Stomach (tissue), 9 donors: Measurements from ENCODE around the gene ZNF423. TPM values are rescaled to one million over a fixed set of nuclear protein-coding genes. Genes with fewer than 3 reads are reported as not detected.

ENCODE experiments used
- DNase-seq, 2 donors: peaks; one replicate each; pipeline versions ENCODE4 v3.0.0 to v3.0.0-alpha.2; 2013 to 2019
- H3K27ac ChIP-seq, 5 donors: fragments of 200-600 bp in 4 of 5; sonication (generic) in 4 of 5; one replicate each; pipeline ENCODE4 v1.5.1; 2013 to 2019; ENCODE audit warnings: mild to moderate bottlenecking in 1 of 5, moderate library complexity in 1 of 5
- H3K27me3 ChIP-seq, 3 donors: fragments of 200-600 bp; sonication (generic); one replicate each; pipeline ENCODE4 v1.5.1; 2017 to 2019; ENCODE audit warnings: mixed run types in 1 of 3
- H3K36me3 ChIP-seq, 4 donors: fragments of 200-600 bp; sonication (generic); 1 replicate in 3 of 4; 2 replicates in 1 of 4; pipeline ENCODE4 v1.5.1; 2016 to 2019
- H3K4me1 ChIP-seq, 4 donors: fragments of 200-600 bp; sonication (generic); one replicate each; pipeline ENCODE4 v1.5.1; 2016 to 2019
- H3K4me3 ChIP-seq, 4 donors: fragments of 200-600 bp; sonication (generic) in 3 of 4; one replicate each; pipeline ENCODE4 v1.5.1; 2016 to 2019; ENCODE audit warnings: mild to moderate bottlenecking in 1 of 4
- H3K9me3 ChIP-seq, 4 donors: fragments of 200-600 bp; sonication (generic); one replicate each; pipeline ENCODE4 v1.5.1; 2016 to 2019
- CTCF ChIP-seq, 7 experiments: fragments of 450-650 bp in 4 of 7; fragments of 200-600 bp in 3 of 7; sonication (generic) in 3 of 7; IDR thresholded peaks; one replicate each; pipeline ENCODE4 v1.5.1; 2016 to 2019; ENCODE audit warnings: antibody characterized with exemption in 7 of 7, control low read depth in 2 of 7, mild to moderate bottlenecking in 1 of 7
- EP300 ChIP-seq: sonication (generic); formaldehyde crosslinking; IDR thresholded peaks from one replicate; pipeline ENCODE4 v1.6.1; 2017; ENCODE audit warnings: antibody characterized with exemption
- POLR2A ChIP-seq, 4 donors: fragments of 450-650 bp; IDR thresholded peaks; one replicate each; pipeline ENCODE4 v1.6.1; 2016; ENCODE audit warnings: antibody characterized with exemption in 4 of 4, control low read depth in 2 of 4, mild to moderate bottlenecking in 1 of 4, moderate library complexity in 1 of 4
- POLR2AphosphoS5 ChIP-seq, 3 donors: sonication (generic); formaldehyde crosslinking; IDR thresholded peaks; one replicate each; pipeline ENCODE4 v1.6.1; 2016; ENCODE audit warnings: antibody characterized with exemption in 3 of 3
- WGBS, 5 donors: extraction: QIAGEN DNeasy Blood & Tissue Kit in 3 of 5; methylation state at CpG; one replicate each; pipeline versions ENCODE4 v1.1.5 to v1.1.7; 2013 to 2018; 5-methylcytosine and 5-hydroxymethylcytosine counted together
- intact Hi-C: fragments of 100-400 bp; cut with DNase I; formaldehyde crosslinking; loops from one replicate; pipeline ENCODE4 v1.15.1; 2023; ENCODE audit warnings: low total_unique reads
- polyA plus RNA-seq, 3 donors: library from polyadenylated mRNA; stranded (reverse); fragments of 200-250 nt; gene quantifications; one replicate each; pipeline ENCODE4 v1.2.3, GENCODE V29; 2013
- total RNA-seq, 5 donors: library from RNA; depleted of rRNA; stranded (reverse); fragments of >200 nt; gene quantifications; one replicate each; pipeline versions ENCODE4 v1.1.0 to v1.2.3, GENCODE V29; 2014 to 2016
- donor health status: healthy with polysubstance abuse.
- donor health status: Bipolar disorder and iron deficiency.
- donor health status: healthy.

Gene ZNF423
- total and polyA plus RNA-seq, 8 donors: 0.29 to 3.5 (median 1.0) TPM

- H3K36me3 ChIP-seq: no peaks in the 10 kb centered on the region
- DNase-seq: peak in 1 of 2 donors; percentile 90
- peak overlapping the region; percentile 3 to 85 (median 67) for H3K27ac ChIP-seq
- no peaks in the 10 kb centered on the region for H3K9me3 ChIP-seq
- H3K27me3 ChIP-seq: peaks cover 0 to 26% (median 0%) of the 10 kb centered on the region in 3 donors
- TF ChIP-seq EP300: no peak
- TF ChIP-seq POLR2A (IDR thresholded peaks at IDR 0.05): no peak
- TF ChIP-seq POLR2AphosphoS5 (IDR thresholded peaks at IDR 0.05): peak in 1 of 3 donors; percentile 30
- H3K4me3 ChIP-seq: no peak overlapping the region
- 46 to 65% (median 58%) methylated on average over 11 of the region's 11 CpGs for WGBS, 5 donors
- peaks cover 15 to 57% (median 39%) of the 10 kb centered on the region in 4 donors for H3K4me1 ChIP-seq
- intact Hi-C loops: no loop called here
Measured at GRCh38 chr16:49833085-49833484, 22.8 kb downstream of the ZNF423 start.

GRCh38 chr16:49832177-49832576 is 23.7 kb downstream of the ZNF423 start:
- 73 to 89% (median 85%) methylated on average over 7 of the region's 7 CpGs for WGBS, 5 donors
- intact Hi-C loops: no loop called here

GRCh38 chr16:49830873-49831272 is 25.0 kb downstream of the ZNF423 start:
- Histone ChIP-seq H3K4me3 (no peak overlapping the region), H3K36me3 (no peaks in the 10 kb centered on the region), H3K27ac (no peak overlapping the region), H3K4me1 (peaks cover 15 to 52% (median 33%) of the 10 kb centered on the region in 4 donors), H3K9me3 (no peaks in the 10 kb centered on the region), H3K27me3 (peaks cover 0 to 11% (median 0%) of the 10 kb centered on the region in 3 donors)
- 85 to 96% (median 93%) methylated on average over 5 of the region's 5 CpGs for WGBS, 5 donors
- no peak for TF ChIP-seq POLR2A (IDR thresholded peaks at IDR 0.05)
- TF ChIP-seq CTCF (IDR thresholded peaks at IDR 0.05): no peak
- no peak for TF ChIP-seq POLR2AphosphoS5 (IDR thresholded peaks at IDR 0.05)
- TF ChIP-seq EP300: no peak
- intact Hi-C loops: no loop called here
- no peak for DNase-seq

More at GRCh38 chr16:49832177-49832576, 23.7 kb downstream of the ZNF423 start:
- no peak overlapping the region for H3K4me3 ChIP-seq
- DNase-seq: no peak
- peak overlapping the region in 4 of 5 donors; percentile 66 to 85 (median 73) for H3K27ac ChIP-seq
- H3K4me1 ChIP-seq: peaks cover 15 to 63% (median 39%) of the 10 kb centered on the region in 4 donors
- no peaks in the 10 kb centered on the region for H3K36me3 ChIP-seq
- no peak for TF ChIP-seq POLR2A (IDR thresholded peaks at IDR 0.05)
- TF ChIP-seq CTCF (IDR thresholded peaks at IDR 0.05): no peak
- TF ChIP-seq POLR2AphosphoS5 (IDR thresholded peaks at IDR 0.05): no peak
- TF ChIP-seq EP300: no peak
- peaks cover 0 to 17% (median 0%) of the 10 kb centered on the region in 3 donors for H3K27me3 ChIP-seq
- H3K9me3 ChIP-seq: no peaks in the 10 kb centered on the region

- no peak for TF ChIP-seq EP300
- TF ChIP-seq POLR2AphosphoS5 (IDR thresholded peaks at IDR 0.05): no peak
- no peak for TF ChIP-seq CTCF (IDR thresholded peaks at IDR 0.05)
- TF ChIP-seq POLR2A (IDR thresholded peaks at IDR 0.05): no peak
- WGBS, 5 donors: 78 to 92% (median 83%) methylated on average over 15 of the region's 15 CpGs
Measured at GRCh38 chr16:49828533-49829267, 27.2 kb downstream of the ZNF423 start.

More at GRCh38 chr16:49828533-49829267, 27.2 kb downstream of the ZNF423 start:
- H3K4me1 ChIP-seq: peaks cover 0 to 30% (median 14%) of the 10 kb centered on the region in 4 donors
- H3K4me3 ChIP-seq: no peak overlapping the region
- intact Hi-C loops: no loop called here
- H3K36me3 ChIP-seq: no peaks in the 10 kb centered on the region
- DNase-seq: peak in 1 of 2 donors; percentile 51
- H3K27me3 ChIP-seq: no peaks in the 10 kb centered on the region
- peak overlapping the region in 3 of 5 donors; percentile 52 to 69 (median 67) for H3K27ac ChIP-seq
- H3K9me3 ChIP-seq: no peaks in the 10 kb centered on the region
